GM13976 (cell line): ENCODE data around the gene RASL10A.

Experiments
- DNase-seq: peaks from one replicate; pipeline ENCODE4 v3.0.0; 2012; ENCODE audit warnings: low spot score
- in situ Hi-C: fragments of 300-500 bp; cut with MboI; formaldehyde crosslinking; loops from one replicate; pipeline ENCODE4 v1.12.0; 2022; ENCODE audit warnings: low sequenced_read_pairs, mixed read lengths, inconsistent platforms; ENCODE audit not compliant: unreplicated experiment
- TF ChIP-seq, protein P1 (sequence below): IDR thresholded peaks from 2 replicates; pipeline ENCODE4 v1.5.1; 2012; ENCODE audit warnings: borderline replicate concordance, mild to moderate bottlenecking; ENCODE audit not compliant: insufficient read depth; ENCODE audit errors: extremely low read depth, missing control alignments, control extremely low read depth

RASL10A gene

DNA sequence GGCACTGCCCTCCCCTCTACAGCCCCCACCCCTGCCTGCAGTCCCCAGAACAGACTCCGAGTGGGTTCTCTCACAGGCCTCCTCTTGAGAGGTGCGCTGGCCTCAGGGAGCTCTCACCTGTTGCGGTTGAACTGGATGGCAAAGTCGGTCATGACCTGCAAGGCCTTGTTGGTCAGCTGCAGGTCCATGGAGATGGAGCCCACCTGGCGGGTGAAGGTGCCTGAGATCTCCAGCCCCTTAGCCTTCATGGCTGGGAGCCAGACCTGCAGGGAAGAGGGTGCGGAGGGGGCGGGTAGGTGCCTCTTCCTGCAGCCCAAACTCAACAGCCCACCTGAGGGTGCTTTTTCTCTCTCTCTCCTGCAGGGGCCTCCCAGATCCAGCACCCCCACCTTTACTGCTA lies 18.7 kb upstream of the RASL10A start:
- in situ Hi-C loops: no loop called here
- no peak for DNase-seq
- TF ChIP-seq, protein P1, sequence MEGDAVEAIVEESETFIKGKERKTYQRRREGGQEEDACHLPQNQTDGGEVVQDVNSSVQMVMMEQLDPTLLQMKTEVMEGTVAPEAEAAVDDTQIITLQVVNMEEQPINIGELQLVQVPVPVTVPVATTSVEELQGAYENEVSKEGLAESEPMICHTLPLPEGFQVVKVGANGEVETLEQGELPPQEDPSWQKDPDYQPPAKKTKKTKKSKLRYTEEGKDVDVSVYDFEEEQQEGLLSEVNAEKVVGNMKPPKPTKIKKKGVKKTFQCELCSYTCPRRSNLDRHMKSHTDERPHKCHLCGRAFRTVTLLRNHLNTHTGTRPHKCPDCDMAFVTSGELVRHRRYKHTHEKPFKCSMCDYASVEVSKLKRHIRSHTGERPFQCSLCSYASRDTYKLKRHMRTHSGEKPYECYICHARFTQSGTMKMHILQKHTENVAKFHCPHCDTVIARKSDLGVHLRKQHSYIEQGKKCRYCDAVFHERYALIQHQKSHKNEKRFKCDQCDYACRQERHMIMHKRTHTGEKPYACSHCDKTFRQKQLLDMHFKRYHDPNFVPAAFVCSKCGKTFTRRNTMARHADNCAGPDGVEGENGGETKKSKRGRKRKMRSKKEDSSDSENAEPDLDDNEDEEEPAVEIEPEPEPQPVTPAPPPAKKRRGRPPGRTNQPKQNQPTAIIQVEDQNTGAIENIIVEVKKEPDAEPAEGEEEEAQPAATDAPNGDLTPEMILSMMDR: no peak

- in situ Hi-C loops: no loop called here
- TF ChIP-seq, protein P1: no peak
- no peak for DNase-seq
These were observed 17.5 kb upstream of the RASL10A start for GRCh38 chr22:29332886-29333496.

GRCh38 chr22:29331658-29332300 lies 16.3 kb upstream of the RASL10A start:
- TF ChIP-seq, protein P1: no peak
- DNase-seq: no peak
- in situ Hi-C loops: no loop called here

- in situ Hi-C loops: no loop called here
- DNase-seq: no peak
- TF ChIP-seq, protein P1: no peak
These were observed 15.7 kb upstream of the RASL10A start for GRCh38 chr22:29331213-29331612.

DNA sequence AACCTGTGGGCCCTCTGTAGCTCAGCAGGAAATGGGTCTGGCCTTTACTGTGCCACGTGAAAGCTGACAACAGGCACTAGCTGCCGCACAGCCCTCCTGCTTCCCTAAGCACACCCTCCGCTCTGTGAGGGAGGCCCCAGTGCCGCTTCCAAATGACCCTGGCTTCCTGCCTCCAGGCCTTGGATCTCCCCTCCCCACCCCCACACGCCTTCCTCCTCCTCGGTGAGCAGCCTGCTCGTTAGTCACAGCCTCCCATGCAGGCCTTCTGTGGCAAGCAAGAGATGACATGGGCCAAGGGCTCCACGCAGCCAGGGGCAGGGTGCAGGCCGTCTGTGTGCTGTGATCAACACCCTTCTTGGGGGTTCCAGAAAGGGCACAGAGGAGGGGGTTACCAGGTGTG lies 15.3 kb upstream of the RASL10A start:
- TF ChIP-seq, protein P1: no peak
- DNase-seq: no peak
- in situ Hi-C loops: no loop called here

- in situ Hi-C loops: no loop called here
- TF ChIP-seq, protein P1: no peak
- no peak for DNase-seq
These were observed 14.8 kb upstream of the RASL10A start for GRCh38 chr22:29330291-29330690.
